ENCODE data around the gene DOK5.

DNA sequence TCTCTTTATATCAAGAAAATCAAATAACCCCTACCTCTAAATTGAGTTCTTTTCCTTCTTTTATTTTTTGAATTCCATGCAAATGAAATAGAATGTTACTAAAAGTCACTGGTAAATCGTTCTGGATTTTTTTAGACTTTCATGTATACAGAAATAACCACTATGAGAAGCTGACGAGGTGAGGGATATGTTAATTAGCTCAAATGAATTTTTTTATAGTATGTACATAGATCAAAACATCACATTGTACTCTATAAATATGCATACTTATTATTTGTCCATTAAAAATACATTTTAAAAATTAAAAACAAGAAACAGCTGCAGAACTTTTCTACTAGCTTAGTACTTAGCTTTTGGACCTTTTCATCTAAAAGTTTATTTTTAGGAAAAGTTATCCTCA is 165.4 kb downstream of the DOK5 start:
- TF ChIP-seq CTCF (IDR thresholded peaks at IDR 0.05) (no peak), ZFX (IDR thresholded peaks at IDR 0.05; ENCODE audit: borderline replicate concordance) (no peak)

Measured in 22Rv1 (cell line).